NCI-H524 (cell line): ENCODE data around the gene NCAPD3.

ENCODE experiments used
- DNase-seq, 2 experiments: peaks; one replicate each; lab custom pipeline; 2025; lab: John Stamatoyannopoulos, UW

NCAPD3 gene

DNA sequence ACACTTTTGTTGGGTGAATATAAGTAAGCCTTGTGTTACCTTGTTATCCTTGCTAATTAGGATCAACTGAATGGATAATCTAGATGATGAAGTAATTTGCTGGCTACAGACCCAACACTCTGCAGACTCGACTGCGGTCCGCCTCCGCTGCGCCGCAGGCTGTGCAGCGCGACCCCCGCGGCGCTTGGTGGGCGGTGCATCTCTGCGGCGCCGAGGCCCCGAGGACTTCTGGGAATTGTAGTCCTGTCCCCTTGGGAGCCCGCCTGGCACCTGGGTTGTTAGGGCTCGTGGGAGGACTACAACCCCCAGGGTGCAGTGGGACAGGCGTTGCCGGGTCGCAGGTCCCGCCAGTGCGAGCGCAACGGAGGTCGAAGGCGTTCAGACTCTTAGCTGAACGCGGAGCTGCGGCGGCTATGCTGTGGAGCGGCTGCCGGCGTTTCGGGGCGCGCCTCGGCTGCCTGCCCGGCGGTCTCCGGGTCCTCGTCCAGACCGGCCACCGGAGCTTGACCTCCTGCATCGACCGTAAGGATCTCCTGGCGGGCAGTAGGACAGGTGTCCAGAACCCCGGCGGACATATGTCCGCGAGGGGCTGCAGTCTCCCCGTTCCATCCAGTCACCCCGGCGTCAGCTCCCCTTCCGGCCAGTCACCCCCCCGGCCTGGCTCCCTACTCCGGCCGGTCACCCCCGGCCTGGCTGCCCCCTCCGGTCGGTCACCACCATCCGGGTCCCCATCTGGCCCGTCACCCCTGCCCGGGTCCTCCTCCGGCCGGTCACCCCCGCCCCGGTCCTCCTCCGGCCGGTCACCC lies 29.6 kb upstream of the NCAPD3 start, which contains the start of the genes ACAD8 and THYN1:
Gene ACAD8, plus strand, starts transcription at position 381 of the 806 bp plus-strand sequence. Its CDS starts 33 bp downstream, at position 414.
Gene THYN1, minus strand, starts transcription at position 165 of the 806 bp plus-strand sequence. CDS start 470 bp downstream, outside the sequence.
- DNase-seq, result peak; percentile 92 to 97

DNA sequence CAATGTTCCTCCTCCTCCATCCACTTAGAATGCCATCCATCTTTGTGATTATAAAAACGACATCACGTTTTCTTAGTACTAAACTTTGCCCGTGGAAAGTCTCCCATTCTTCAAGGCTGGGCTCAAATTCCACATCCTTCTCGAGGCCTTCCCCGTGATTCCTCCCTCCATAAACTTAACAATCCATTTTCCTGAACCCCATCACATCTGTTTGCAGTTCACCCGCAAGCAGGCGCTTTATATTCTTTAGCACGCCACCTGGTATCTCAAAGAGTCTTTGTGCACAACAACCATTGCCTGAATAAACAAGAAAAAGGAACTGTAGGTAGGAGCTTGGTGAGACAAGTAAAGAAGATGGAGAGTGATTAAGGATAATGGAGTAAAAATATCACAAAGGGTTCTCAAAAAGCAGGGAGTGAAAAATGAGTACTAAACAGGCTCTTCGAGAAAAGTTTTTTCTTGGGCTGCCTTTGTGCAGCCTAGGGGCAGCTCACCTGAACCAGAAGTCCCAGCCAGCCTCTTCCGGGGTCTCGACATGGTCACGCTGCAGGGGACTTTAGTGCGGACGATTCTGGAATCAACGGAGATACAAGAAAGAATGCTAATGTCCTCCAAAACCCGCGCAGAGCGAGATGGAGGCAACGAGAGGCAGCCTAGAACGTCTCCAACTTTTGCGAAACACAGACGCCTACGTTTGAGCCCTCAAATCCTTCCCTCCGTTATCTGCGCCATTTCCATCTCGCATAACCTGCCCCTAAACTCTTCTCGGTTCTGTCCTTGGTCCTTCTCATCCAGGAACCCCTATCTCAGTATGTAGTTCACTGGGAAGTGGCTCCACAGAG lies 28.8 kb upstream of the NCAPD3 start:
- peak in 1 of 2 experiments; percentile 58 for DNase-seq

DNA sequence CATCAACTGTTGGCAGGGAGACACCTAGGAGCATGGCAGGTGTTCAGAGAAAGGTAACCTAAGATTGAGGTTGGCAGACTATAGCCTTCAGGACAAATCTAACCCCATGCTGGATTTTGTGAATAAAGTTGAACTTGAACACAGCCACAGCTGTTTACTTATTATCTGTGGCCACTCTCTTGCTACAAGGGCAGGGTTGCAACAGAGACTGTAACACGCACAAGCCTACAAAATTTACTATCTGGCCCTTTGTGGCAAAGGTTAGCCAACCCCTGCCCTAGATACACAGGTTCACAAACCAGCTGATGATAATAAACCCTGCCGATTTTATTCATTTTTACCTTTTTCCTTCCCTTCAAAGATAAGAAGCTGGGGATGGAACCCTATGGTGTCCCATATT lies 26.9 kb upstream of the NCAPD3 start:
- no peak for DNase-seq

DNA sequence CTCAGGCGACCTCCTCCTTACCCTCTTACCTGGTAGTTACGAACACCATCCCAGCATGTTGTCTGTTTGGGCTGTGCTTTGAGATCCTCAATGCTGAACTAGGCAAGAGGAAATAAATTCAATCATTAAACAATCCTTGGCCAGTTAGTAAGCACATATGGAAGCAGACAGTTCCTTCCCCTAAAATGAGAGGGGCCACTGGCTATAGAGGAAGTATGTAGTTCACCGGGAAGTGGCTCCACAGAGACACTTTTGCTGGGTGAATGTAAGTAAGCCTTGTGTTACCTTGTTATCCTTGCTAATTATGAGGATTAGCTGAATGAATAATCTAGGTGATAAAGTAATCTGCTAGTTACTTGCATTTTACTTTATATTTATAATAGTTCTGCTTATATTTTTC lies 26.5 kb upstream of the NCAPD3 start:
- no peak for DNase-seq

DNA sequence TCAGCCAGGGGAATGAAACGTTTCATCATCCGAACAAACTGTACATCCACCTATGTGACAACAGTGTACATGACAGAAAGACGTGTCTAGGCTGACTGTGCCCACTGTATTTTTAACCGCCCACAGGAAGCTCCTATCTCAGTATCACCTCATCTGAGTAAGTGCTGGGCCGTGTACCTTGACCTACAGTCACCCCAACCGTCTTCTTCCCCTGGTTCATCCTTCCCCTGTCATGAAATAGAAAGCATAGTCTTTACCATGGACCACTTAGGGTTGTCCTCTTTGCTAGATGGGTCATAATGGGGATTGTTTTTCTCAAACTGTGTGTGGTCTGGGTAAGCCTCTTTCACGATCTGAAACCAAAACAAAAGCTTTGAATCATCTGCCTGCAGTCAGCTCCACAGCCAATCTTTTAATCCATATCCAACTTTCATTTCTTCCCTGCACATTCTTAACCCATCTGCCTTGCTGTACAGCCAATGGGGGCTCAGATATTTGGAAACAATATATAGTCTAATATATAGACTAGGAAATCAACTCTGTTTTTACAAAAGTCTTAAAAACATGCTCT lies 25.2 kb upstream of the NCAPD3 start:
- no peak for DNase-seq

DNA sequence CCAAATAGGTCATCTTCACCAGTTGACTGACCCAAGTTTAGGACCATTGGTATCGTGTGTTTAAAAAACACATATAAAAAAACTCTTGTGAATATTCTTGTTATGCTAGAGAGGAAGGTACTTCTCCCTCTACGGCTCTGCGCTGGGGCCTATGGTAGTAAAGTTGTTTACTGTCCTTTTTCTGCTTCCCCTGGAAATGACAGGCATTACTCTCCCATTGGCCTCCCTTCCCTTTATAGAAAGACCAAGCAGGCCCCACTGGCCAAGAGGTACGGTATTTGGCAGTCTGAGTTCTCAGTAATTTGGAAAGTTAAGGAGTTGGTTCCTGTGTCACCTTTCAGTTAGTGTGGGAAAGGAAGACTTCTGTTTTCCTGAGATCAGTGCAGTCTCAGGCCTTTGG lies 22.9 kb upstream of the NCAPD3 start:
- DNase-seq, result no peak

DNA sequence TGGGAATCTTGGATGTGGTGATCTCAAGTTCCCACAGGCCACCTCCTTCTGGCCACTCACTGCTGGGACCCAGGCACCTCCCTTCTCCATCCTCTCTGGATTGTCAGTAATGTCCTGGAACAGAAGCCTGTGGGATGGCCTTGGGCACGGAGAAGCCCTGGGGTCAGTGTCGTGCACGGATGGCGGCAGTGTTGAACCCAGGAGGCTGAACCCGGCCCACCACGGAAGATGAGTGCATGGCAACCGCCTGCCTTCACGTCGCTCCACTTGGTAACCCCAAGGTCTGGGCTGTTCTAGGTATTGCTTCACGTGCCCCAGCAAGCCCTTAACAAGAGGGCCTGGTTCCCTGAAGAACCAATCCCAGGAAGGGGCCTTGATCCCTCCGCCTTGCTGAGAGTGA lies 22.3 kb upstream of the NCAPD3 start:
- no peak for DNase-seq

DNA sequence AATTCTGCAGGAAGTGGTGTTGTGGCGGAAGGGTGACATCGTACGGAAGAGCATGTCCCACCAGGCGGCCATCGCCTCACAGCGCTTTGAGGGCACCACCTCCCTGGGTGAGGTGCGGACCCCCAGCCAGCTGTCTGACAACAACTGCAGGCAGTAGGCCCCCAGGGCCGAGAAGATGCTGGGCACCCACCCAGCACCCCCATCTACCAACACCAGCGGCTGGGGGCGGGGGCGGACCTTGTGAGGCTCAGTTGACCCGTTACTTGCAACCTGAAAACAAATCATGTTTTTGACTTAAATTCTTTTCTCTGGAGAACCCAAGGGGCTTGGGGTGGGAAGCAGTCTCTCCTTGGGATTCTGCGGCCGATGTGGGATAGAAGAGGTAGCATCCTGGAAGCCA lies 21.7 kb upstream of the NCAPD3 start:
- no peak for DNase-seq

DNA sequence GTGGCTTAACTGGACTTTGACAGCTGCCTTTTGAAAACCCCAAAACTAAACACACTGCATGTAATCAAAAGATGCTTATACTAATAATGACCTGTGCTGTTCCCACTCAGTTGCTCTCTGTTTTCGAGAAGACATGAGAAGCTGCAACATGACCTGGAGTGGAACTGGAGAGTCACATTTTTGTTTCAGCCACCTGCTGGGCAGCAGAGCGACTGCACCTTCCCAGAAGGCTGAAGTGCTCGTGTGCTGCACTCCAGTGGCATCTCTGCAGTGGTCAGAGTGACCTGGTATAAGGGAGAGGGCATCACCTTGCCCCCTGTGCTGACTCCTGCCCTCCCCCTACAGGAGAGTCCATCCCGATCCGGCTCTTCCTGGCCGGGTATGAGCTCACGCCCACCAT lies 20.8 kb upstream of the NCAPD3 start:
- DNase-seq, result no peak

DNA sequence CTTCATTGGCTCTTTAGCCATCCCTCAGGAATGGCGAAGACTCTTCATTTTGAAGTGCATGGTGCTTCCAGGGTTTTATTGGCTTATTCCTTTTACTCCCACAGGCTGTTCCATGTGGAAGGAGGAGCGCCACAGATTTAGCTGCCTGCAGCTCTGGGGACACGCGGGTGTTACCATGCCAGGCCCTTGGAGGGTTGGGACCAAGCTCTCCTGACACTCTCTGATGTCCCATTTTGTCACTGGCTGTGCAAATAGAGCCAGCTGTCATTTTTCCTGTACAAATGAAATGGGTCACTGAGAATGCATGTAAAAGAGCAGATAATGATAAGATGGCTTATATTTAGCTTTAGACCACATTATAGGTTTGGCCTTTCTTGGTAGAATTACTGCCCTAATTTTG lies 20.1 kb upstream of the NCAPD3 start:
- DNase-seq, result no peak

DNA sequence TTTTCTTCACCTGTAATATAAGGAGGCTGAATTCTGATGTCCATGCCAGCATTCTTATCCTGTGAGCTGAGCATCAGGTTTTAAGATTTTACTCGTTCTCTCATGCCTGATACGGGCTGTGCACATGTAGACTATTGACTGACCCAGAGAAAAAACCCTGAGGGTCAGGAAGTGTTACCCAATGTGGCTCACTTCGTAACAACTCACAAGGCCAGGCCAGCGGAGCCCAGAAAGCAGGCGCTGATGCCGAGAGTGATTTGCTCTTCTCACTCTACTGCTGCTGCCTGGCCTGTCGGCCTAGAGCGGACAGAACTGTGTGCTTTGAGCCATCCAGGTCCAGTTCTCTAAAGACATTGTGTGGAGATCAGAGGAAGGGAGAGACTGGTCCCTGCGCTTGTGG lies 18.6 kb upstream of the NCAPD3 start:
- no peak for DNase-seq

DNA sequence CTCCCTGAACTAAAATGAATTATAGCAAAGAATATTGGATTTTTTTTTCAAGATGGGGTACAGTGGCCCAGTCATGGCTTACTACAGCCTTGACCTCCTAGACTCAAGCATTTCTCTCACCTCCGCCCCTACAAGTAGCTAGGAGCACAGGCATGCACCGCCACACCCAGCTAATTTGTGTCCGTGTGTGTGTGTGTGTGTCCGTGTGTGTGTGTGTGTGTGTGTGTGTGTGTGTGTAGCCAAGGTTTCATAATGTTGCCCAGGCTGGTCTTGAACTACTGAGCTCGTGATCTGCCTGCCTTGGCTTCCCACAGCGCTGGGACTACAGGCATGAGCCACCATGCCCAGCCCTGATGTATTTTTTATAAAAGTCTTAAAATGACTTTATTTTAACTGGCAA lies 16.8 kb upstream of the NCAPD3 start:
- DNase-seq, result no peak

DNA sequence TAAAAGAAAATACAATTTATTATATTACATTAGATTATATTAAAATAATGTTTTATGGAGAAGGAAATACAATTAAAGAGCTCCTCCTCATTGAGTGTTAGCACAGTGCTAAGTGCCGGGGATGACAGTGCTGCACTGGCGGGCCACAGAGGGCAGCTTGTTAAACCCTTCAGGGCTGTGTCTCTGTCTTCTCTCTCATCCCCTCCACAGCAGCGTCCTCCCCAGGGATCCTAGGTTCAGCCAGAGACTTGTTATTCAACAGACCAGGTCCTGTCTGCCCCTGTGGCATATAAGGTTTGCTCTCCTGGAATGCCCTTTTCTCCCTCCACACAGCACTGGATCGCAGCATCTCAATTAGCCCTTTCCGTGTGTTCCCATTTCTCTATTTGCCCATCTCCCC lies 15.2 kb upstream of the NCAPD3 start:
- no peak for DNase-seq

DNA sequence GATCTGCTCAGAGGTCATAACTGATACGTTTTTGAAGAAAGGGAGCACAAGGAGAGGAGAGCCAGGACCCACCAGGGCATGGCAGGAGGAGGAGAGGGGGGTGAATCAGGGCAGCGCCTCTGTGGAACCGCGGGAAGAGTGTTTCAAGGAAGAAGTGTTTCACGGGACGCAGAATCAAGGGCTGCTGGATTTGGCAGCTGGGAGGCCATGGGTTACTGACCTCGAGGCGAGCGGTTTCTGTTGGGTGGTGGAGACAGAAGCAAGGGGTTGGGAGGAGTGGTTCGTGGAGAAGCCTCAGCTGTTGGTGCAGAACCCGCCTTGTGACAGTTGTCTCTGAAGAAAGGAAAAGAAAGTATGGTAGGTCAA lies 13.8 kb upstream of the NCAPD3 start:
- DNase-seq, result no peak

DNA sequence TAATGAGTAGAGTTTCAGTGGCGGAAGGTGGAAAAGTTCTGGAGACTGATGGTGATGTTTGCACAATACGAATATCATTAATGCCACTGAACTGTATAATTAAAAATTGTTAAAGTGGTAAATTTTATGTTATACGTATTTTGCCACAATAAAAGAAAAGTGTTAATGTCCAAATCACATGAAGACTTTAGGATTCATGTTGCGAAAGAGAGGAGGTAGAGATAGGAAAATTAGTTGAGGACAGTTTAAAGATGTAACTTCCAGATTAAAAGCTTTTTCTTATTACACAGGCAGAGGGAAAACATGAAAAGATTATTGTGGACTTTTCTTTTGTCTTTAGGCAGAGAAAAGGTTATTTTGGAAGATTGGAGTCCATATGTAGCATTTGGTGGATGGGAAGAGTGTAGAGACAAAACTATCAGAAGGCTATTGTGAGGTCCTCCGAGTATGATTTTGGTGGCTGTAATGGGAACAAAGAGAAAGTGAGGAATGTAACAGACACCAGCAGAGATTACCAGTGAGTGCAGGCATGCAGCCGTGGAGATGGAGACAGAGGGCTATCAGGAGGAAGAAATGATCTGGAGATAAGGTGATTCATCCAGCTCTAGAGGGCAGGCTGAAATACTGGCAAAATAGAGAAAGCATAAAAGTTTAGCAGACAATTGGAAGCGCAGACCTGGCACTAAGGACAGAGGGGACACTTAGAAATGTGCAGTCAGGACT lies 13.2 kb upstream of the NCAPD3 start:
- DNase-seq, result no peak

DNA sequence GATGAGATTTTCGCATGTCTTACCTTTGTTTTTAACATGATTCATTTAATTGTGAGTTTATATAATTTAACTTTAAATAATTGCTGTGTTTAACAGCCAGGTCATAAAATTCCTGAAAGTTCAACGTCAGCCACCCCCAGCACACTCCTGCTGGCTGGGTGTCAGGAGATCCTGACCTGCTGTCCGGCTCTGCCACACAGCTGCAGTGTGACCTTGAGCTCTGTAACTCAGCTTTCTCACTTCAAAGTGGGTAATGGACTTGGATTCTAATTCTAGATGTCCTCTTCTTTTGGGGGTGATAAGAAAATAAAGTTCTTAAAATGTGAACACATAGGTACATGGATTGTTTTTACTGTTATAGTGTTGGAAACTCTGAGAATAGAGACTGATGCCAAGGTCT lies 11.6 kb upstream of the NCAPD3 start:
- no peak for DNase-seq

DNA sequence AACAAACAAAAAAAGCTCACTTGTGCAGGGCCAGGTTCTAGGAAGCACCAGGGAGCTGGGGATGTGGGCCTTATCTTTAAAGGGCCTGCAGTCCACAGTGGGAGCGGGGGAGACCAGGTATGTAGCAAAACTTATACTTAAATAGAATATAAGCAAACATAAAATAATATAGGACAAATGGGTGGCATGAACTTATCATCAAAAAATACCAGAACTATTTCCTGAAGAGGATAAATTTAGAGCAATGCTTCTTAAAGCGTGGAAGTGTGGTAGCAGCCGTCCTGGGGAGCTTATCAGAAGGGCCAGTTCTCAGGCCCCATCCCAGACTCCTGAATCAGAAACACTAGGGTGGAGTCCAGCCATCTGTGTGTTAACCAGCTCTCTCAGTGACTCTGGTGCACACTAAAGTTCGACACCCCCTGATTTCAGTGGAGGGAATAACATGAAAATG lies 10.0 kb upstream of the NCAPD3 start:
- no peak for DNase-seq

DNA sequence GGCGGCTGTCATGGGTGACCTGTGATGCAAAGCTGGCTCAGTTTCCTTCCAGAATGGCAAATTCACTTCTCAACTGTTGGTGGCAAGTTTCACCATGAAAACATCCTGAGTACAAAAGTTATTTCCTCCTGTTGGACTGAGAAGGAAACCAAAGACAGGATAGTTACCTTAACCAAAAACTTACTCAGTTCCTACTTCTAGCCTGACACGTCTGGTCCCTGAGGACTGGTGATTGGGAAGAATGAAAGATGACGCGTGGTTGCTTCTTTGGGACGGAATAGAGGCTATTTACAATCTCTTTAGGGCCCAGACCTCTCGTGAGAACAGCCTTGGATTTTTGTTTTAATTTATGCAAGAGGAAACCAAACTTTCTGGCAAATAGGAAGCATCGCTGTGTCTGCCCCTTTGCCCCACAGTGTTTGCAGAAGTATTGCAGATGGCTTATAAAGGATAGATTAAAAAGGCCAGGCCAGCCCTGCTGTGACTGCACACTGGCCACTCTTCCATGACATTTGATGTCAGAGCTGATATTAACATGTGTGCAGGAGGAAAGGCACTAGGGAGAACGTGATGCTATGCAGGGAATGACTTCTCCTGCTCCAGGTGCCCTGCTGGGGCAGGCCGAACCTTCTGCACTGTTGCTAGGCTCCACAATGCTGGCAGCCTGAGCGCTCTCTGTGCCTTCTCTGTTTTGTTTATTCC lies 8.3 kb upstream of the NCAPD3 start:
- no peak for DNase-seq

DNA sequence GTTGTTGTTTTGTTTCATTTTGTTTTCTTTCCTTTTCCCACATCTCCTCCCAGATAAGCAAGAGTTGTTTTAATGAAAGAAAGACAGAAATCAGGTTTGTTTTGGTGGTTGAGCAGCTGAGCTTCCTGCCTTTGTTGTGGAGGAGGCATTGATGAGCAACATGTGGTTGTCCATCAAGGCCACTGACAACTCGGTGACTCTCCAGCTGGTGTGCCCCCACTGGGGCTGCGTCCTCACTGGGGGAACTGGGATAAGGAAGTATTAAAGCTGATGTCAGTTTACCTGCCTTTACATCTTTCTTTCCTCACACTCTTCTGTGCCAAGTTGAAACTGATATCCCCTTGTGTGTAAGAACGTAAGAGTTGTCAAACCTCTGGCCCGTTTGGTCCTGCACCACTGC lies 6.6 kb upstream of the NCAPD3 start:
- DNase-seq, result no peak

DNA sequence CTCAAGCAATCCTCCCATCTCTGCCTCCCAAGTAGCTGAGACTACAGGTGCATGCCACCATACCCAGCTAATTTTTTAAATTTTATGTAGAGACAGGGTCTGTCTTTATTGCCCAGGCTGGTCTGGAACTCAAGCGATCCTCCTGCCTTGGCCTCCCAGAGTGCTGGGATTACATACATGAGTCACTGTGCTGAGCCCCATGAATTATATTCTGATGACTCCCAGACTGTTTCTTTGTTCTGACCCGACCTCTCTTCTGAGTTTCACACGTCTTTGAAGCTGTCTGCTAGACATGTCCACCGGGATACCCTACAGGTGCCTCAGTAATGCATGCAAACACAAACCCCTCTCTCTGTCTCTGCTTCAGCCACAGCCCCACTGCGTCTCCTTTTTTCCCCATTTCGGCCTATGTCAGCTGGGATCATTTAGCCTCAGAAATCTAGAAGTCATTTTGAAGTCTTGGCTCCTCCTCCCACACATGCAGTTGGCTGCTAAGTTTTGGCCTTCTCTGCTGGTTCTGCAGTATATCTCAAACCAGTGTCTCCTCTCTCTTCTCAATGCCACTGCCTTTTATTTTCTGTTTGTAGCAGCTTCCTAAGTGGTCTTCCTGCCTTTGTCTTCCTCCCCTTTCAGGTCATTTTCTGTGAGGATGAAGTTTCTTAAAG lies 5.5 kb upstream of the NCAPD3 start:
- DNase-seq, result no peak

DNA sequence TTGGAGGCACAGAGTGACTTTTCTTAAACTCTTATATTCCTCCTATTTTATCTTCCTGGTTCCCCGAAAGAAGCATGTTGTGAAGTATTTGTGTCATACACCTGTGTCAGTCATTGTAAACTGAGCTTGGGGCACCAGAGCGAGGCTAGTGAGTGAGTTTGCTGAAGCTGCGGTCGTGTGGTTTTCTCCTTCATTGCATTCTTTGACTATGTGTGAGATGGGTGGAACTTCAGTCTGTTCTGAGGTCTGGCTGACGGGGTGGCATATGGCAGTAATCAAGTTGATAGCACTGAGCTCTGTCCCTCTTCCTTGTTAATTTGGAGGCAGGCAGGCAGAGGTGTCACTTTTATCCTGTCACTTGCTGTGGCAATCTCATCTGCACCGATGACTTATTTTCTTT lies 4.9 kb upstream of the NCAPD3 start:
- peak in 1 of 2 experiments; percentile 41 for DNase-seq
